Nephron progenitor cell (in vitro differentiated cells): ENCODE results near the gene TIMM13.

Experiments
- DNase-seq: peaks from one replicate; pipeline ENCODE4 v3.0.0; 2021
- H3K27ac Mint-ChIP-seq: 2 replicates; pipeline ENCODE4 v1.8.0; 2021; ENCODE audit warnings: mild to moderate bottlenecking, moderate library complexity, mixed read lengths
- H3K27me3 Mint-ChIP-seq: 2 replicates; pipeline ENCODE4 v1.8.0; 2021; ENCODE audit warnings: mild to moderate bottlenecking, low read depth, mixed read lengths; ENCODE audit not compliant: poor library complexity
- H3K36me3 Mint-ChIP-seq: 2 replicates; pipeline ENCODE4 v1.8.0; 2021; ENCODE audit warnings: low read depth, mixed read lengths
- H3K4me1 Mint-ChIP-seq: 2 replicates; pipeline ENCODE4 v1.8.0; 2021; ENCODE audit warnings: mixed read lengths
- H3K4me3 Mint-ChIP-seq: 2 replicates; pipeline ENCODE4 v1.8.0; 2021; ENCODE audit warnings: mild to moderate bottlenecking, moderate library complexity, mixed read lengths
- H3K9me3 Mint-ChIP-seq: 2 replicates; pipeline ENCODE4 v1.8.0; 2021; ENCODE audit warnings: mild to moderate bottlenecking, moderate library complexity, mixed read lengths
- CTCF ChIP-seq: fragments of 200-600 bp; sonication (generic); IDR thresholded peaks from 2 replicates; pipeline ENCODE4 v1.5.0; 2021; ENCODE audit warnings: antibody characterized with exemption

Gene TIMM13

DNA sequence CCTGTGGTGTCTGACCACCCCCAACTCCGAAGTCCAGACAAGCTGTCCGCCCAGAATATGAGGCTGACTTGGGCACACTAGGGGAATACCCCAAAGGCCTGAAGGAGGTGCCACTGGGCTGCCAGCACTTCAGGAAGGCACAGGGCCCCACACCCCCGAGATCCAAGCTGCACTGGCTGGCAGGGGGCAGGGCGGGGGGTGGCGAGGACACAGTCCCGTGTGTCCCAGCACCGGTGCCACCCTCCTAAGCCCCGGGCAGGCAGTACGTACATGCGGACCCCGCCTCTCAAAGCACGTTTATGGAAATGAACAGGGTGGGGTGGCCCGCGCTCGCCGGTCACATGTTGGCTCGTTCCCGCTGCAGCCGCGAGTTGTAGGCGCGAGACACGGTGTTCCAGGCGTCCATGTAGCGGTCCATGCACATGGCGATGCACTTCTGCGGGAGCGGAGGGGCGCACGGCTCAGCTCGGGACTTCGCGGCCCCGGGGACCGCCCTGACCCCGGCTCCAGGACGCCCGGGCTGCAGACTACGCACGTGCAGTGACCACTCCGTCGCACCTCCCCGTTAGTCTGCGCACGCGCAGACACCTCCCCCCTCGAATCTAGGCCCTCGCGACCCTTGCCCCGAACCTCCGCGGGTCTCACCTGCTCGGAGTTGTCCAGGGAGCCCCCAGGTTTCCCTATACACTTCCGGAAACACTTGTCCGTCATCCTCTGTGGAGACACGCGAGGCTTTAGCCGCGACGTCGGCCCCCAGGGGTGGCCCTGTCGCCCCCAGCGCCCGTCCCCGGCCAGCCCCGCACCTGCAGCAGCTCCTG is 566 bp downstream of the TIMM13 start:
- H3K9me3 Mint-ChIP-seq, result no peaks in the 10 kb centered on the region
- no peaks in the 10 kb centered on the region for H3K27me3 Mint-ChIP-seq
- peaks cover 36% of the 10 kb centered on the region for H3K4me1 Mint-ChIP-seq
- no peak for TF ChIP-seq CTCF
- H3K36me3 Mint-ChIP-seq, result peaks cover 10% of the 10 kb centered on the region
- peak overlapping the region; percentile 99 for H3K27ac Mint-ChIP-seq
- peak overlapping the region; percentile 91 for H3K4me3 Mint-ChIP-seq
- DNase-seq, result peak; percentile 70

DNA sequence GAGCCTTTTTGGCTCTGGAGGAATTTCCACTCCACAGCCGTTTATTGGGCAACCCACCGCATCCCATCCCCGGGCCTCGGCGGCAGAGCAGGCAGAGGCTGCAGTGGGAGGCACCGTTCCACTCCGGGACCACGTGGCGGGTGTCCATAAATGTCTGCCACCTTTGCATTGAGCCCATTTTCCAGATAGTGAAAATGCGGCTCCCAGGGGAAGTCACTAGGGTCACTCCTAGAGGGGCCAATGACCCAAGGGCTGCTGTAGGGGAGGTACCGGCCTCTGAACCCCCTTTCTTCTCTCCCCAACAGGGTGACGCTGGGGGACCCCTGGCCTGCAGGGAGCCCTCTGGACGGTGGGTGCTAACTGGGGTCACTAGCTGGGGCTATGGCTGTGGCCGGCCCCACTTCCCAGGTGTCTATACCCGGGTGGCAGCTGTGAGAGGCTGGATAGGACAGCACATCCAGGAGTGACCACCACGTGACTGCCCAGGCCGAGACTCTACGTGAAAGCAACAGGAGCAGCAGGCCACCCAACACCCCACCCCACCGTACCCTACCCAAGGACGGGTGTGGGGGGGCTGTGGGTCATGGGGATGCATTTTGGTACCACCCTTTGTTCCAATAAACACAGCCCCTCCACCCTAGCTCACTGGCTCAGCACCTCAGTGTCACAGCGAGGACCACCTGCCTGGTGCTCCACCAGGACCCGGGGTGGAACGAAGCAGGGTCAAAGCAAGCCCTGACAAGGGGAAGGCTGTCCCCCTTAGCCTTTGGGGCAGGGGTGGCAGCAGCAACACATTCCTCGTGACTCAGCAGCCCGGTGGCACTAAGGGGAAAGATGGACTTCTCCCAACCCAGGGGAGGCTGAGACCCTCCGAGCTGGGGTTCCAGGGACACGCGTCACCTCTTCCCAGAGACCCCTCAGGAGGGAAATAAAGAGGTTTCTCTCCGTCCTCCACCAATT is 1.5 kb downstream of the TIMM13 start:
- H3K4me1 Mint-ChIP-seq, result peaks cover 36% of the 10 kb centered on the region
- H3K27ac Mint-ChIP-seq, result no peak overlapping the region
- H3K27me3 Mint-ChIP-seq, result no peaks in the 10 kb centered on the region
- peak overlapping the region; percentile 91 for H3K4me3 Mint-ChIP-seq
- no peaks in the 10 kb centered on the region for H3K9me3 Mint-ChIP-seq
- peaks cover 4% of the 10 kb centered on the region for H3K36me3 Mint-ChIP-seq
- DNase-seq, result no peak
- no peak for TF ChIP-seq CTCF

GRCh38 chr19:2424686-2425621 is 2.4 kb downstream of the TIMM13 start:
- no peaks in the 10 kb centered on the region for H3K9me3 Mint-ChIP-seq
- no peak overlapping the region for H3K27ac Mint-ChIP-seq
- DNase-seq, result peak; percentile 83
- H3K4me1 Mint-ChIP-seq, result peaks cover 32% of the 10 kb centered on the region
- peak overlapping the region; percentile 75 for H3K4me3 Mint-ChIP-seq
- no peaks in the 10 kb centered on the region for H3K36me3 Mint-ChIP-seq
- H3K27me3 Mint-ChIP-seq, result no peaks in the 10 kb centered on the region
- TF ChIP-seq CTCF, result peak; percentile 23

DNA sequence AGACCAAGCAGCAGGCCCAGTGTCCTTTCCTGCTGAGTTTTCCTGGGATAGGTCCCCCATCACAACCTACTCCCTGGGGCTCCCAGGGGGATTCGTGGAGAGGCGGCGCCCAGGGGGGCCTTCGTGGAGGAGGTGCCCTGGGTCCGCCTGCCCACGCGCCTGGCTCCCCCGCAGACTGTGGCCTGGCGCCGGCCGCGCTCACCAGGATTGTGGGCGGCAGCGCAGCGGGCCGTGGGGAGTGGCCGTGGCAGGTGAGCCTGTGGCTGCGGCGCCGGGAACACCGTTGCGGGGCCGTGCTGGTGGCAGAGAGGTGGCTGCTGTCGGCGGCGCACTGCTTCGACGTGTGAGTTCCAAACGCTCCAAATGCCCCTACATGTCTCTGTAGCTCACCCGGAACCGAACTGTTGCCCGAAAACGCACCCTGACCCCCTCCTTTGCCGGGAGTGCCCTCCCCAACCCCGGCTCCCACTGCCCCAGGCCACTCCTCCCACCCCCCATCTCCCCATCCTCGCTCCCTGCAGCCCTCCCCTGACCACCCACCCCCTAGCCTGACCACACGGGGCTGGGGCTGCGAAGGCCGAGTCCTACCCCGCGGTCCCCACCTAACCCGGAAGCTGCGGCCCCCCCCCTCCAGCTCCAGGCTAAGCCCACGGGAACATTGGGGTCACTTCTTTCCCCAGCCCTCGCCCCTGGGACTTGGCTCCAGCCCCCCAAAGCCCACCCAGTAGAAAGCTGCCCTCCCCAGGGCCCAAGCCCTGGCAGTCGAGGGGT is 3.3 kb downstream of the TIMM13 start:
- no peak for DNase-seq
- TF ChIP-seq CTCF, result no peak
- Mint-ChIP-seq H3K4me3 (no peak overlapping the region), H3K27ac (no peak overlapping the region), H3K9me3 (no peaks in the 10 kb centered on the region), H3K4me1 (peaks cover 25% of the 10 kb centered on the region), H3K36me3 (no peaks in the 10 kb centered on the region), H3K27me3 (no peaks in the 10 kb centered on the region)
